ENCODE results near the gene NPTX2.

- TF ChIP-seq CTCF (conservative IDR thresholded peaks at IDR 0.05; ENCODE audit: low read depth in 2 of 2) (no peak), REST (IDR thresholded peaks at IDR 0.05; ENCODE audit: unreplicated experiment) (no peak), POLR2AphosphoS5 (IDR thresholded peaks at IDR 0.05; ENCODE audit: low read depth) (no peak), CREB1 (CRISPR knock-in tag; IDR thresholded peaks at IDR 0.05; ENCODE audit: low read depth) (no peak)
These were observed 45.1 kb upstream of the NPTX2 start for GRCh38 chr7:98571986-98572385.

All from GM23338 (cell line).